H54 (cell line): ENCODE measurements around the gene BAD.
A peak's percentile ranks its signal among the peaks of the same experiment; 100 is the strongest.
"Not testable (repeated sequence)": the region's sequence is repeated elsewhere in the genome, so short reads cannot be mapped to it uniquely, and the experiment has no call there.

Source experiments
- DNase-seq: peaks from one replicate; pipeline ENCODE4 v3.0.0; 2011; ENCODE audit warnings: low spot score, mixed read lengths; ENCODE audit not compliant: insufficient read length
- FAIRE-seq: peaks from 3 replicates; lab custom pipeline; 2011; peaks lifted over from hg19 to GRCh38; lab: Jason Lieb, UNC
- POLR2A ChIP-seq: IDR thresholded peaks from 2 replicates; pipeline ENCODE4 v1.6.1; 2011; ENCODE audit warnings: low read depth, mild to moderate bottlenecking, low read length

Gene BAD

DNA sequence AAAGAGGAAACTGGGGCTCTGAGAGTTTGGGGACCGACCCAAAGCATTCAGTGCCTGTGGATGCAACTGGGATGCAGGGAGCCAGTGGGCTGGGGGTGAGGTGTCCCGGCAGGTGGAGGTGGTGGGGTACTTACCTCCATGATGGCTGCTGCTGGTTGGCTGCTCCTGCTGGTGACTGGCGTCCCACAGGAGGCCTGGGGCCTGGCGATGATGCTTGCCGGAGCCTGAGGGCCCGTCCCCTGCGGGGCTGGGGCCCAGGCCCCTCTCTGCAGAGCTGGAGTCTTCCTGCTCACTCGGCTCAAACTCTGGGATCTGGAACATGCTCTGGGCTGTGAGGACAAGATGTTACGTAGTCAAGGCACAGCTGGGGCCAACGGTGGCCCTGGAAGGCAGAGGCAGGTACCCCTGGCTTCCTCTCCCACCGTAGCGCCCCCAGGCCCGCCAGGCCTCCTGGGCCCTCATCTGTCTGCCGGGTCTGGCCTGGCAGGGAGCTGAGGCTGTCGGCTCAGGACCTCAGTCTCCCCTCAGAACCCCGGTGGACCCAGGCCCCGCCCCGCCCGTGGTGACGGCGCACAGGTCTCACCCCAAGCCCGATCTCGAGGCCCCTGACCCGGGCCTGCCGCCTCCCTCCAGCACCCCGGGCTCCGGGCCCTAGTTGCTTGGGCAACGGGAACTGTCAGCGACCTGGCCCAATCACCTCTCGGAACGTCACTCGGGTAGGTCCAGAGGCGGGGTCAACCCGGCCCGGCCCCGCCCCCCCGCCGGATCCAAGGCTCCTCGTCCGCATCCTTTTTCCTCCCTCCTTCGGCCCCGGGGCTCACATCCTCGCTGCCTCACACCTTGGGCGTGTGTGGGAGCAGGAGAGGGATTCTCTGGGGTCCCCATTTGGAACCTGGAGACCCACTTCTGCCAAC, at the start of gene BAD:
Gene BAD (minus strand): TSS at position 618 of the 914 bp plus-strand sequence. CDS start 297 bp downstream, at position 321.
- peak; percentile 51; the same call in 1 of the 2 replicates for TF ChIP-seq POLR2A
- DNase-seq, result peak; percentile 98
- no peak for FAIRE-seq

GRCh38 chr11:64333556-64333955, 49.1 kb upstream of the BAD start:
- DNase-seq (no peak), FAIRE-seq (no peak)
- TF ChIP-seq POLR2A, result no peak

- FAIRE-seq, result peak; percentile 20
- TF ChIP-seq POLR2A, result no peak
- peak; percentile 90 for DNase-seq
These were observed 47.3 kb upstream of the BAD start for GRCh38 chr11:64331569-64332371.

DNA sequence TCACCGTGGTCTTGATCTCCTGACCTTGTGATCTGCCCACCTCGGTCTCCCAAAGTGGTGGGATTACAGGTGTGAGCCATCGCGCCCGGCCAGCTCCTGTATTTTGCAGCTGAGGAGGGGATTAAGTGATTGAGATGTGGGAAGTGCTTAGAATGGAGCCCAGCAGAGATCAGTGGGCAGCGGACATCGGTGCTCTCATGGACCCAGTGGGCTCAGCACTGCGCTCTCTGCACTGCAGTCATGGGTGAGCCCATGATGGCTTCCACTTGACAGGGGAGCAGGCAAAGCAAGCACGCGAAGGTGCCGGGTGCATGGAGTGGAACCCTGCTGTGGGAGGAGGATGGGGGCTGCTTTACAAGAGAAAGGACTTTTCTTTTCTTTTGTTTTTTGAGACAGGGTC, 46.4 kb upstream of the BAD start:
- no peak for TF ChIP-seq POLR2A
- no peak for FAIRE-seq

DNA sequence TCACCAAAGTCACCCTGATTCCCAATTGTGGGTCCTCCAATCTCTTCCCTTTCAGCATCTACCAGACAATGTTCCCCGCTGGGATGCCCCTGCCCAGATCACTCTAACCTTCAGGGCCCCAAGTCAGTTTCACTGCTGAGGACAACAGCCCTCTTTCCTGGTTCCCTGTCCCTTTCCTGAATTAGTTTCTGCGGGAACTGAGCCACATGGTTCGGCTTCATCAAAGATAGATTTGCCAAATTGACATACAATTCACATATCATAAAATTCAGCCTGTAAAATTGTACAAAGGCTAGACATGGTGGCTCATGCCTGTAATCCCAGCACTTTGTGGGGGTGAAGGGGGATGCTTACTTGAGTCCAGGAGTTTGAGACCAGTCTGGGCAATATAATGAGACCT, 43.5 kb upstream of the BAD start:
- TF ChIP-seq POLR2A, result no peak
- FAIRE-seq (no peak), DNase-seq (no peak)

More for the DNA sequence above, 46.4 kb upstream of the BAD start:
- no peak for DNase-seq

DNA sequence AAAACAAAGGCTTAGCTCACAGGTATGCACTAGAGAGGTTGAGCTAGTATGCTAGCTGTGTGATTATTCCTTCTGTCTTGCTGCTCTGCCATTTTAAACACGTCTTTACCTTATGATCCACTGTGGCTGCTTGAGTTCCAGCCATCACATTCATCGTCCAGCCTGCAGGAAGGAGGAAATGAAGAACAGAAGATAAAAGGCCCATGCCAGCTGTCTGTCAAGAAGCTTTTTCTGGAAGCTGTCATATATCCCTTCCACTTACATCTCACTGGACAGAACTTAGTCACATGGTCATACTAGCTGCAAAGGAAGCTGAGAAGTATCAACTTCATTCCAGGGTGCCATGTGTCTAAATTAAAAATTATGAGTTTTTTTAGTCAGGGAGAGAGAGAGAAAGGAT, 42.9 kb upstream of the BAD start:
- DNase-seq (no peak), FAIRE-seq (no peak)
- TF ChIP-seq POLR2A, result no peak

GRCh38 chr11:64324692-64325469, 40.4 kb upstream of the BAD start:
- DNase-seq (no peak), FAIRE-seq (no peak)
- TF ChIP-seq POLR2A, result no peak

- not testable (repeated sequence) for FAIRE-seq, DNase-seq
These were observed 39.5 kb upstream of the BAD start for GRCh38 chr11:64323984-64324383.

DNA sequence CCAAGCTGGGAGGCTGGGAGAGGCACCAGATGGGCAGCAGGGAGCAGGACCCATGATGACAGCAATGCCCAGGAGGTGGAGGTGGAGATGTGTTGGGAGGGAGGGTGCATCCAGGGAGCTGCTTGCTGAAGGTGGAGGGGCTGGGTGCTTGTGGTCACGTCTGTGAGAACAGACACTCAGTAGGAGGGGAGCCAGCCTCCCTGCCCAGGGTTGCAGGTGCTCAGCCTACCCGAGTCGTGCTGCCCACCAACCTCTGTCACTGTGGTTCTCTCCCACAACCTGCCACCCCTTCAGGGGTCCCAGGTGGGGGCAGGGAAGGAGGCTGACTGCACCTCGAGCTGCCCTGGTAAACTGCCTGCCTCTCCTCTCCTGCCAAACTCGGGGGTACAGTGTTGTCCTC, 38.9 kb upstream of the BAD start:
- DNase-seq, result no peak
- no peak for FAIRE-seq
- TF ChIP-seq POLR2A, result no peak

DNA sequence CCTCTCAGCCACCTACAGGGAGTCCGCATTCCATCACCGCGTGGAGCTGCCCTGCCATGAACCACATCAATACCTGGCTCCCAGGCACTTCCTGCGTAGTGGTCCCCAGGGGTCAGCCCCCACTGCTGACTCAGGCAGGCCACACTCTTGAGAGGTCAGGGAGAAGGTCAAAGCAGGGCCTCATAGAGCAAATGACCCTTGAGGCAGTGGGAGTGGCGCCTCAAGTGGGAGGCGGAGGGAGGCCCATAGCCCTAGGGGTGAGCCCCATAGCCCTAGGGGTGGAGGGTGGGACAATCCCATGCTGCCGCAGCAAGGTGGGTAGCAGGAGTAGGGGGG, 38.4 kb upstream of the BAD start:
- no peak for TF ChIP-seq POLR2A
- no peak for DNase-seq
- FAIRE-seq, result no peak

- no peak for DNase-seq
- no peak for FAIRE-seq
- no peak for TF ChIP-seq POLR2A
These were observed 37.1 kb upstream of the BAD start for GRCh38 chr11:64321533-64321932.

DNA sequence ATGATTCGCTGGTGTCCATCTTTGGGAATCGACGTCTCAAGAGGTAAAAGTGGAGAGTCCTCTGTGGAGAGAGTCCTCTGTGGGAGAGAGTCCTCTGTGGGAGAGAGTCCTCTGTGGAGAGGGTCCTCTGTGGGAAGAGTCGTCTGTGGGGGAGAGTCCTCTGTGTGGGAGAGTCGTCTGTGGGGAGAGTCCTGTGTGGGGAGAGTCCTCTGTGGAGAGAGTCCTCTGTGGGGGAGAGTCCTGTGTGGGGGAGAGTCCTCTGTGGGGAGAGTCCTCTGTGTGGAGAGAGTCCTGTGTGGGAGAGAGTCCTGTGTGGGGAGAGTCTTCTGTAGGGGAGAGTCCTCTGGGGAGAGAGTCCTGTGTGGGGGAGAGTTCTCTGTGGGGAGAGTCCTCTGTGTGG, 36.6 kb upstream of the BAD start:
- TF ChIP-seq POLR2A, result no peak
- no peak for DNase-seq
- no peak for FAIRE-seq

DNA sequence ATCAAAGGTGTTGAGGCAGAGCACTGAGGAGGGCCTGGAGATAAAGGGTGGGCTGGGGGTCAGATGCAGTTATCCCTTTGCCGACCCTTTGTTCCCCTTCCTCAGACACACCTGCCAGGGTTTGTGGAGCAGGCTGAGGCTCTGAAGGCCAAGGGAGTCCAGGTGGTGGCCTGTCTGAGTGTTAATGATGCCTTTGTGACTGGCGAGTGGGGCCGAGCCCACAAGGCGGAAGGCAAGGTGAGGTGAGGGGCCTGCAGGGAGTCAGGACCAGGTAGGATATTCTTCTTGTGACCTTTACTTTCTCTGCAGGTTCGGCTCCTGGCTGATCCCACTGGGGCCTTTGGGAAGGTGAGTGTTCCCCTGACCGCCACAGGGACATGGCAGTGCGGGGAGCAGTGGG, 36.1 kb upstream of the BAD start:
- DNase-seq, result no peak

More for the DNA sequence above, 36.1 kb upstream of the BAD start:
- FAIRE-seq, result no peak
- TF ChIP-seq POLR2A, result no peak
